A673 (cell line): ENCODE results near the gene C2orf76.

Source experiments
- EZH2 ChIP-seq: fragments of 200-600 bp; sonication (generic); IDR thresholded peaks from 2 replicates; pipeline ENCODE4 v1.6.1; 2017; ENCODE audit warnings: borderline replicate concordance, low read depth, mild to moderate bottlenecking, mixed read lengths, antibody characterized with exemption, low read length; ENCODE audit not compliant: poor library complexity, severe bottlenecking
- TF ChIP-seq, protein P1 (sequence below): fragments of 300-800, 200-600 bp; sonication (generic); conservative IDR thresholded peaks from 2 replicates; pipeline ENCODE4 v1.5.1; 2017; ENCODE audit warnings: low read depth, mild to moderate bottlenecking, antibody characterized with exemption, low read length, moderate library complexity, mixed read lengths

DNA sequence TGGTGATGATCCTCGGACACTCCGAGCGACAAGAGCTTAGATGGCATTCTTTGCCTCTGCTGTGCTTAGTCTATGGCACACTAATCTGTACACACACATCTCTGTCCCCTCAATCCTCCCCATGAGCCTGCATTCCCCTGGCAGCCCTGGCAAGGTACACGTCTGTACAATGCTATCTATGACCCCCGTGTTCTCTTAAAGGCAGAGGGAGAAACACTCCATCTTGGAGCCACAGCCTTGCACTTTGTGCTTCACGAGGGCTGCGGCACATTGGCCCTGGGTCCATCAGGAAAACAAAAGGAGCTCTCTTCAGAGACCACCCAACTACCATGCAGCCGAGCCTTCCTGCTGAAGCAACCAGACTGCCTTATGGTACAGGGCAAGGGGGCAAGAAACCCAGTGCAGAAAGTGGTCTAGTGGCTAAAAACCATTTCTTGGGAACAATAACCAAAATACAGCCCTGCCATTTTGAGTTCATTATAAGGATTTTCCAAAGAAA lies 100.5 kb downstream of the C2orf76 start:
- TF ChIP-seq, protein P1, sequence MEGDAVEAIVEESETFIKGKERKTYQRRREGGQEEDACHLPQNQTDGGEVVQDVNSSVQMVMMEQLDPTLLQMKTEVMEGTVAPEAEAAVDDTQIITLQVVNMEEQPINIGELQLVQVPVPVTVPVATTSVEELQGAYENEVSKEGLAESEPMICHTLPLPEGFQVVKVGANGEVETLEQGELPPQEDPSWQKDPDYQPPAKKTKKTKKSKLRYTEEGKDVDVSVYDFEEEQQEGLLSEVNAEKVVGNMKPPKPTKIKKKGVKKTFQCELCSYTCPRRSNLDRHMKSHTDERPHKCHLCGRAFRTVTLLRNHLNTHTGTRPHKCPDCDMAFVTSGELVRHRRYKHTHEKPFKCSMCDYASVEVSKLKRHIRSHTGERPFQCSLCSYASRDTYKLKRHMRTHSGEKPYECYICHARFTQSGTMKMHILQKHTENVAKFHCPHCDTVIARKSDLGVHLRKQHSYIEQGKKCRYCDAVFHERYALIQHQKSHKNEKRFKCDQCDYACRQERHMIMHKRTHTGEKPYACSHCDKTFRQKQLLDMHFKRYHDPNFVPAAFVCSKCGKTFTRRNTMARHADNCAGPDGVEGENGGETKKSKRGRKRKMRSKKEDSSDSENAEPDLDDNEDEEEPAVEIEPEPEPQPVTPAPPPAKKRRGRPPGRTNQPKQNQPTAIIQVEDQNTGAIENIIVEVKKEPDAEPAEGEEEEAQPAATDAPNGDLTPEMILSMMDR = no peak
- no peak for TF ChIP-seq EZH2
